Inferior parietal cortex (tissue), 1 donor: ENCODE results near the gene C17orf50.

Experiments used
- DNase-seq: peaks from one replicate; pipeline ENCODE4 v3.0.0-alpha.2; 2016; ENCODE audit errors: extremely low spot score

C17orf50 gene

DNA sequence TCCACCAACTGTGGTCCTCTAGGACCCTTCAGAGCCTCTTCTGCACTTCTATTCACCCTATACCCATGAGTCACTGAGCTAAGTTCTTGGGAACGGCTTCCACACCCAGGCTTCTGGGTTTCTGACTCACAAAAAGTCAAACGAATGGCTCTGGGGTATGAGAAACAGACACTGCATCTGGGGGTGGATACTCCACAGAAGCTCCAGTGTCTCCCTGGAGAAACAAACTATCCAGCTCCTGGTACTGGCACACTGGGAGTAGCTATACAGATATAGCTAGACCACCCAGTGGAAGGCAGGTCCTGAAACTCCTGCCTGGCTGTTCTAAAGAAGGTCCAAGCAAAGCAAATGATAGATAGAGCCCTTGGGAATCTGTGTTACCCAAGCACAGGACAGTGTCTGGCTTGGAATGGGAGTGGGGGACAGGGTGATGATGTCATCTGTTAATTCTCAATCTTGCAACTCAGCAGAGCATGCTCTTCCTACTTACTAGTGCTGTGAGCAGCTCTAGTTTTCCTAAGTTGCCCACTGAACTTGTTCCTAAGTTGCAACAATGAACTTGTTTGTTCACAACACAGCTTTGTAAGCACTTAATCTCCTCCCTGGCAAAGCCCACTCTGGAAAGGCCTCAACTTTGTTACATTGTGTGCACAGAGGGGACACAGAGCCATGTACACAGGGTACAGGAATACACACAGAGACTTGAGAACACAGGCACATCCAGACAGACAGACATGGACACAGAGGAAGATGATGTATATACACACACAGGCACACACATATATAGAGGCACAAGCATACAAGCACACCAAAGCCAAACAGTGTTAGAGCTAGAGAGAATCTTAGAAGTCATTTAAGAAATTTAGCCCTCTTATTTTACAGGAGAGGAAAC is 28.0 kb downstream of the C17orf50 start:
- DNase-seq: no peak

DNA sequence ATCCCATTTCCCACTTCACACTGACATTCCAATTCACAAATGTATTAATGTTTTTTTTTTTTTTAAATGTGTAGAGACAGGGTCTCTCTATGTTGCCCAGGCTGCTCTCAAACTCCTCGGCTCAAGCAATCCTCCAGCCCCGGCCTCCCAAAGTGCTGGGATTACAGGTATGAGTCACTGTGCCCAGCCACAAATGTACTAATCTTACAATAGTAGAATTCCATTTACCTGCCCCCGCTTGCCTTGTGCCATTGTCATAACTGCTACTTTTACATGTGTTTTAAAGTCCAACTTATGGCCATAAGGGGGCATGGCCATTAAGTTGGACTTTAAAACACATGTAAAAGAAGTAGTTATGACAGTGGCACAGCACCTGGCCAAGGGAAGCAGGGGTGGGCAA is 30.2 kb downstream of the C17orf50 start:
- no peak for DNase-seq

DNA sequence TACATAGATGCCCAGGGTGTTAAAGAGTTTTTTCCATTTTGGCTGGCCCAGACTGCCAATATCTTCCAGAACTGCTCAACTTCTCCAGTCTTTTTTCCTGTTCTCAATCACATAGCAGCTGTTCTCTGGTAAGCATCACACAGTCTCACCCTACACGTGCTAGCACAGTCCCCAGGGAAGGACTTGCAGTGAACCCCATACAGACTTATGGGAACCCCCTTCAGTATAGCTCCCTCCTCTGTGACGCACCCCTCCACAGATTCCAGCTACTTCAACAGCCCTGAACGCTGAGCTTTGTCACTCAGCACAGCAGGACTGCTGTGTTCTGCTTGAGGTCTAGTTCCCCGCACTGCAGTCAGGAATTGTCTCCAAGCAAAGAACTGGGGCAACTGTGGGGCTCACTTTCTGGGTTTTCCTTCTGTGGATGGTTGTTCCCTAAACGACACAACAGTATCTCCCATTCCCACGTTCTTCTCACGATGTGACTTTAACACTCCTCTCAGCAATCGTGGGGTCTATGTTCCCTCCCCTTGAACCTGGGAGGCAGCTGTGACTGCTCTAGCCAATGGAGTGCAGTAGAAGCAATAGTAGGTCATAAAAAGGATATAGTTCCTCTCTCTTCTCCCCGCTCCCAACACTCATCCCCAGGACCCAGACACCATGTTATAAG is 31.1 kb downstream of the C17orf50 start:
- DNase-seq: no peak

DNA sequence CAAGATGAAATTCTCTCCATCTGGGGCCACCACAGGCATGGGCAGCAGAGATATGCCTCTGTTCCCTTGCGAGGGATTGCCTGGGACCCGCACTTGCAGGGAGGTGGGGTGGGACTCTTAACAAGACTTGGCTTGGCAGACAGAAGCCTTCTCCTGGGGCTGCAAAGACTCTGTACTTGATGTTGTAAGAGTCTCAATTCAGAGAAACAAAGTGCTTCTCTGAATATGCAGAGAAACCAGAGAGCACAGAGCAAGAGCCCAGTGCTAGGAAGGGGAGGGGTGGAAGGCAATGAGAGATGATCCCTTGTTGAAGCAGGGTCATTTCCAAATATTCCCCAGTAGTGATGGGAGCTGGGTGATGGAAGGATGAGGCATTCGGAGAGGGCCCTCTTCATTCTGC is 32.6 kb downstream of the C17orf50 start:
- DNase-seq: no peak

DNA sequence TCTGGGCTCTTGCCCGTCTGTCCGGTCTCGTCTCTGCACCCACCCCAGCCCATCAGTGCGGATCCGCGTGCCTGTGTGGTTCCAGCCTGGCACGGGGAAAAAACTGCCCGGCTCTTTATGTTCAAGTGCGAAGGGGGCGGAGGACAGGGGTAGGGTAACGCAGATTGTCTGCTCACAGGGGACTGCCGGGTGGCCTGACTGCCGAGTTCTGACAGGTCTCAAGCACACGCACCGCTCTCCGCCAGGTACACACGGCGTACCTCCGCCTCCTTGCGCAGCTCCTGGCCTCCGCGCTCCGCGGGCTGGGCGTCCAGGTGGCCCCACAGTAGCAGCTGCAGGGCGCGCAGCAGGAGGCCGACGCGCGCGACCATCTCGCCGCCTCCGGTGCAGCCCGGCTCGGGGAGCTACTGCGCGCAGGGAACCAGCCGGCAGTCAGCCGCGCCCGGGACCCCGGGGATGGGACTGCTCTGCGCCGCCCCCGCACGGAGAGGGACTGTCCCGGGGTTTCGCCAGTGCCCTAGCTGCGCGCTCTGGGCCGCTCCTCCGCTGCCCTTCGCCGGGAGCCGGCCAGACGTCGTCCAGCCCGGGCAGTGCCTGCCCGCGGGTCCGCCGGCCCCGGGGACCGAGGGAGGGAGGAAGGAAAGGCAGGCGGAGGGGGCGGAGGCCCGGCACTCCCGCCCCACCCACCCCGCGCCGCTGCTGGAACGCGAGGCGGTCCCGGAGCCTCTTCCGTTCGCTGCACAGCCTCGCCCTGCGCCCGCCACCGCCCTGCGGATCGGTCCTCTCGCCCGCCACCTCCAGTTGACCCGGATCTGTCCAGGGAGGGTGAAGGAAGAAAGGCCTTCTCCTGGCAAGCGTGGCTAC is 34.6 kb downstream of the C17orf50 start, which contains the start of gene MMP28:
Gene MMP28, minus strand, starts transcription at position 635 of the 864 bp plus-strand sequence. Its CDS starts 264 bp downstream, at position 371.
- DNase-seq: no peak

DNA sequence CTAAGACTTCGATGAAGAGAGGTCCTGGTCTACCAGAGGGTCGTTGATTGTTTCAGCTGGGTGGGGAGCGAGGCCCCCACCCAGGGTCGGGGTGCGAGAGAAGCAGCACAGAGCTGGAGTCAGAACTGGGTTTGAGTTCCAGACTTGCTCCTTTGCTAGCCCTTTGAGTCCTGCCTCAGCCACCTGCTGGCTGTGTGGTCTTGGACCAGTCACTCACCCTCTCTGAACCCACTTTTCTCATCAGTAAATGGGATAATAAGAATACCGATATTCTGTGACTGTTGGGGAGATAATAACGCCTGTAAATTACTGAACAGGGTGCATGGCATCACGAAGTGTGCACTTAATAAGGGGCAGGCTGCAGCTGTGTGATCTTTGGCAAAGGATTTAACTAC is 35.2 kb downstream of the C17orf50 start:
- DNase-seq: no peak

DNA sequence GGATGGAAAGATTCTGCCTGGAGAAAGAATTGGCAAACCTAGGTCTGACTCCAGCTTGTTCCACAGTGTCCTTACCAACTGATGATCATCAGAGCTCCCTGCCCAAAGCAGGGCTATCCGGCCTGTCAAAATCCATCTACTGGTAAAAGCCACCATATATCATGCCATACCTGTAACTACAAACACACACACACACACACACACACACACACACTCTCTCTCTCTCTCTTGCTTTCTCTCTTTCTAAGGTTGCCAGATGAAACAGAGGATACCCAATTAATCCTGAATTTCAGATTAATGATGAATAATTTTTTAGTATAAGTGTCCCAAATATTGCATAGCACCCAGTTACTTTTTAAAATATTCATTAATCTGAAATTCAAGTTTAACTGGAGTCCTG is 36.3 kb downstream of the C17orf50 start:
- DNase-seq: no peak

DNA sequence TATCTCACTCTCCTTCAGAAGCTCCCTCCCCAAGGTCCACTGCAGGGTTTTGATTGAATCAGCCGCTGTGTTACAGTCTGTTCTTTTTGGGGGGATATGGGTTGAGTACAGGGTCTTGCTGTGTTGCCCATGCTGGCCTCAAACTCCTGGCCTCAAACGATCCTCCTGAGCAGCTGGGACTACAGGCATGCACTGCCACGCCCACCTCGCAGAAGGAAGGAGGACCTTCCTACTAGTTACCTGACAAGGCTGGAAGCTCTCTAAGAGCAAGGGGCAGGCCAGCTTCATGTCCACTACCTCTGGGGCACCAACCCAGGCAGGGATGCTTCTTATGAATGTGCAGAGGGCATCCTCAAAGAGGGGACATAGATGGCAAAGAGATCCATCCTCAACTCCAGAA is 36.7 kb downstream of the C17orf50 start:
- DNase-seq: no peak

DNA sequence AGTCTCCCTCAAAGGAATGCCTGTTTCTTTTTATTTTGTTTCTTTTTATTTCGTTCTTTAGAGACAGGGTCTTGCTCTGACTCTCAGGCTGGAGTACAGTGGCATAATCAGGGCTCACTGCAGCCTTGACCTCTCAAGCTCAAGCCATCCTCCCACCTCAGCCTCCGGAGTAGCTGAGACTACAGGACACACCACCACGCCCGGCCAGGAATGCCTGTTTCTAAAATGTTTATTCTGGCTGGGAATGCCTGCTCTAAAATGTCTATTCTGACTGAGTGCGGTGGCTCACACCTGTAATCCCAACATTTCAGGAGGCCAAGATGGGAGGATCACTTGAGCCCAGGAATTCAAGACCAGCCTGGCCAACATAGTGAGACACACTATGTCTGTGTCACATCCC is 37.2 kb downstream of the C17orf50 start:
- DNase-seq: no peak

DNA sequence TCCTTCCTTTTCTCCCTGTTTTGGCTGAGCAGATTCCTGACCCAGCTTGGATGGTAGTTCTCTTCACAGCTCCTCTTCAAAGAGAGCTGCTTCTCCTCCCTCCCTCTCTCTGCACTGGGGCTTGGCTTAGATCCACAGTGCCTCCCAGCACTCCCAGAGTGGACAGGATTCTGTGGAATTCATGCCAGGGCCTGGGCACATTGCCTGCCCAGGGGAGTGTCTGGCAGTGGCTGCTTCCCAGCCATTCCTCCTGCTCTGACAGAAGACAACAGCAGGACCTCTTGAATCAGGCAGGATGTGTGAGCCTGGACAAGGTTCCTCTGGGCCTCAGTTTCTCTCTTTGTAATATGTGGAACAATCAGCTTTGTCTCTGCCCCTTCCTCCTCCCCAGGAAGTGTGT is 39.3 kb downstream of the C17orf50 start:
- peak; percentile 59 for DNase-seq

DNA sequence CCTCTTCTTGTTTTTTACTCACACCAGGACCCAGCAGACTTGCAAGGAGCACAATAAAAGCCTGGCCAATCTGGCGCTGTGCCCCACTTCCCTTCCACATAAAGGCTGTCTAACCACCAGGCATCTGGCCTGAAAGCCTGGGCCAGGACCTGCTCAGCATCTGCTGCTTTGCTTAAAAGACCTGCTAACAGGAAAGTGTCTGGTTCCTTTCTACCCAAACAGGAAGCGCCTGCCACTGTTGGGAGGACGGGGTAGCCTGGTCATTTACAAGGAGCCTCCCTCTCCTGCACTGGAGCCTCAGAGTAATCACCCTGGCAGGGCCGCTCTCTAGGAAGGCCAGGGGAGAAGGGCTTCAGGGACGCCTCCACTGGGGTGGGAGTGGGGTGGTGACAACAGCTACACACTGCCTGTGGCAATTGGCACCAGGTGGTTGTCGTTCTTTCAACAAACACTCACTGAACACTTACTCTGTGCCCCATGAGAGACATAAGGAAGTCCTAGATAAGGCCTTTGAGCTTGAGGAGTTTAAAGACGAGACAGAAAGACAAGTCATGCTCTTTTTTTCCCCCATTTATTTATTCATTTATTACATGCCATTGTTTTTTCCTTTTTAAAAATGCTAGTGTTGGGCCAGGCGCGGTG is 41.0 kb downstream of the C17orf50 start:
- DNase-seq: no peak

DNA sequence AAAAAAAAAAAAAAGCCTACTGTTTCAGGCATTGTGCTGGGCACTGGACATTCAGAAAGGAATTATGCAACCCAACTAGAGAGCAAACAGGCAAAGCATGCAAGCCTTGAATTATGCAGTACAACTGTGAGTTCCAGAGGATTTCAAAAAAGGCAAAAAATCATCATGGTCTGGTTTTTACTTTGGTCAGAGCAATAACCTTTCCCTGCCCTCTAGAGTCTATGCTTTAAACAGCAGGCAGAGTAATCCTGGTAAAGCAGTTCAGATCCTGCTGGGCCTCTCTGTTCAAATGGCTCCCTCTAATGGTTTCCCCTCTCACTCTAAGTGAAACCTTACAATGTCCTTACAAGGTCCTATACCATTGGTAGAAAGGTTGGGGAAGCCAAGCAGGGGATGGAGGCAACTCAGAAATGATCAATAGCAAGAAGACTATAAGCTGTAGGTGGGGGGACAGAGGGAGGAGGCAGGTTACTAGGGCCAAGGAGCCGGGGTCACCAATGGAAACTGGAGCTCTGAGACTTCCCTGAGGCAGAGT is 44.0 kb downstream of the C17orf50 start:
- DNase-seq: peak; percentile 77

DNA sequence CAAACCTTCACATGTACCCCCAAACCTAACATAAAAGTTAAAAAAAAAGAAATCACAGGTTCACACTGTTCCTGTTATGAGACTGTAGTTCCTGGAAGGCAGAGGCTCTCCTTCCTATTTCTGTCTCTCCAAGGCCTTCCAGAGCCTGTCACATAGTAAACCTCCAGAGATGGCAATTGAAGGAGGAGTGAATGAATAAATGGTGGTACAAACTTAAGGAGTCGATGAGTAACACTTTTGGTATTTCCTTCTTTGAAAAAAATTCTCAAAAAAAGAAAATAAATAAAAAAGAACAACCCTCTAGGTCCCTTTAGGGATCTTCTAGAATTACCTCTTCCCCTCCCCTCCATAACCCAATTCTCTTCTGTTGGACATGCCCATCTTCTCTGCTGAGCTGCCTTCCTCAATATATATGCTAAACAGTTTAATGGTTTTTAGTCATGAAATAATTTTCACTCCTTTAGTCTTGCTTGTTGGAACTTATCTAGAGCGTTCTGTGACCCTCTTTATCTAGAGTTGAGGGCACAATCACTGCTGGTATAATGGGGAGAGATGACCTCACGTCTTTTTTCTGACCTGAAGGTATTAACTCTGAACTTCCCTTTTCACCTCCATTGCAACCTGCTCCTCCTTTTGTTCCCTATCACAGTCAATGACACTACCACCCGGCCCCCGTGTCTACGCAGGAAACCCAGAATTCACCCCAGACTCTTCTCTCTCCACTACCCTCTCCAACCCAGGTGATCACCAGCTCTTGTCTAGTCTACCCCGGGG is 46.9 kb downstream of the C17orf50 start:
- no peak for DNase-seq

DNA sequence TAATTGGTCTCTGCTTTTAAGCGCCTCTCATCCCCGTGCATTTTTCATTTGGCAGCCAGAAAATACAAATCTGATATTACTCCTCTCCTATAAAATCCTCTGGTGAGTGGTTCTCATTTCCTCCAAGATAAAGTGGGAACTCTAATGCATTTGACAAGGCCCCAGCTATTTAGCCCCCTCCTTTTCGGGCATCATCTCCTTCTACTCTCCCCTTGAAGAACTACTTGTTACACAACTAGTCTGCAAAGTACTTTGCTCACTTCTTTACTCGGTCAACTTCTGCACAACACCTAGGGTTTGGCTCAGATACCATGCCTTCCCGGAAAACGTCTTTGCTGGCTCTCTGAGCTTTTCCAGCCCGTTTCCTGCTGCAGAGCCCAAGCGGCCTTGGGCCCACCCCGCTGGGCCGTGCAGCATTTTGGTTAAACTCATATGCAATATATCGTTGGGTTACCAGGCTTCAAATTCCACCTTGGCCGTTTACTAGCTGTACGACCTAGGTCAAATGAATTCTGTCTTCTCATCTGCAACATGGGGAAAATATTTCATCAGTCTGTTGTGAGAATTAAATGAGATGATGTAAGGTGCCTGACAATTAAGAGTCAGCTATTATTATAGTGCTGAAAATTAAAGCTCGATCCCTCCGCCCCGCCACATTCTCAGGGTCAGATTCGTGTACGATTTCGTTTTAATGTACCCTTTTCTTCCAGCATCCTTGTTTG is 47.7 kb downstream of the C17orf50 start:
- DNase-seq: no peak

DNA sequence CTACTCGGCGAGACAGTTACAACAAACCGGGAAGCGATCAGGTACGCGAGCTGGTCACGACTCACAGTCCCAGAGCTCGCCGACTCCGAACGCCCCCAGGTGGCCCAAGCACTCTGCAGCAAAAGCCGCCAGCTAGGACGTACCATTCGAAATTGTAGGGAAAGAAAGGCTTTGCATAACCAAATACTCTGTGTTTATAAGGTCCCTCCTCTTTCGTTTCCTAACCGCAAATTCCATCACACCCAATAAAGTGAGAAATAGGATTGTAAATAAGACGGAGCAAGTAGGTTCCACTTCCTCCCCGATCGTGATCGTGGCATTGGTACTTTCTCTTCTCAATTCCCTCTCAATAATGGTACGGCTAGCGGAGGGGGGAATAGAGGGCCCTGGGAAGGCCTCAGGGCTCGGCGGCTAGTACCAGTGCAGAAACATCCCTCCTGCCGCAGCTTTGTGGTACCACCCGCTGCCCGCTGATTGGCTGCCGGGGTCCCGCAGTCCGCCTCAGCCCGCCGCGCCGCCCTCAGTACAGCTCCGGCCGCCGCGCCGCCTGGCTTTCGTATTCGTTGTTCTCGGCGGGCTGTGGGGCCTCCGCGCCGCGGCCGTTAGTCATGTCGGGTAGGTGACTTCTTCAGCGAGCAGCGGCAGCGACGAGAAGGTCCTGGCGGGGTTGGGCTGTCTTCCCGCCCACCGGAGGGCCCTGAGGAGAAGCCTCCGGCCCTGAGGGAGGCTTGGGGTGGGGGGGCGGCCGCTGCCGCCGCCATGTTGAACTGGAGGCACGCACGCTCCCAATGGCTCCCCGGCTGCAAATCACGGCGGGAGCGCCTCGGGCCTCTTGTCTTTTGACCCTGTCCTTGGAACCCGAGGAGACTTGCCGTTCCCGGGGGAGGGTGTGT is 48.5 kb downstream of the C17orf50 start, which contains the start of gene TAF15:
Gene TAF15, plus strand, starts transcription at position 523 of the 893 bp plus-strand sequence. Its CDS starts 86 bp downstream, at position 609.
- peak; percentile 97 for DNase-seq

DNA sequence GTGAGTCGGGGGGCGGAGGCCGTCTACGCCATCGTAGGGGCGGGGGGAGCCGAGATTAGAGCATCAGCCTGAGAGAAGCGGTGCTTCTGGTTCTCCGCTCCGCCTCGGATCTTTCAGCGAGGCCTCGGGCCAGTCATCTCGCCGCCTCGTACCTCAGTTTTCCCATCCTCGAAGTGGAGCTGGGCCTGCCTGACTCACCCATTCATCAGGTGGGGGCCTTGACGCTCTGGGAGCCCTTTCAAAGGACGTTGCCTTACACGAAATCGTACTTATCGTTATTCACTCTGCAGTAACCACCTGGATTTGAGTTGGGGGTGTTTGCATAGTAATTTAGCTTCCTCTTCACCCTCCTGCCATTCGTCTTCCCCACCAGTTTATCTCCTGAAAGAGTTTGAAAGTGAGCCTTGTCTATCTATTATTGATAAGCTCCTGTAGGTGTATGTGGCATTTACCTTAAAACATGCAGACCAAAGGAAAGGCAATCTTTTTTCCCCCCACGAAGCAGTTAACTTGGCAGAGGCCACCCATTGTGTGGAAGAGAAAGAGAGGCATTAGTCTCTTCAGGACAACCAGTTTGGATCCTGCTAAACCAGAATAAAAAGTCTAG is 49.3 kb downstream of the C17orf50 start:
- DNase-seq: no peak

DNA sequence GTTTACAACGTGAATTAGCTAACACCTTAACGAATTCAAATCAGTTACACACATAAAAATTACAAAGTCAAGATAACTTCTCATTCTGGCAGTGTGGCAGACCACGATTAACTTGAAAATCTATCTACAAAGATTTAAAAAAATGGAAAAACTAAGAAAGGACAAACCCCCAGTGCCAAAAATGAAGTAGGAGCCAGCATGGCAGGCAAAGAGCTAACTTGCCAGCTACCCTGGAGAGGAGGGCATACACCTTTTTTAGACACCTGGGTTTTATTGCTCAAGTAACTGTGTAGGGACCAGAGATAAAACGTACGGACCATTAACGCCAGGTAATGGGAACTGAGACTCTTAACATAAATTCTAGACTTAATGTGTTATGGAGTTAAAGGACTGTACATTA is 51.1 kb downstream of the C17orf50 start:
- no peak for DNase-seq

DNA sequence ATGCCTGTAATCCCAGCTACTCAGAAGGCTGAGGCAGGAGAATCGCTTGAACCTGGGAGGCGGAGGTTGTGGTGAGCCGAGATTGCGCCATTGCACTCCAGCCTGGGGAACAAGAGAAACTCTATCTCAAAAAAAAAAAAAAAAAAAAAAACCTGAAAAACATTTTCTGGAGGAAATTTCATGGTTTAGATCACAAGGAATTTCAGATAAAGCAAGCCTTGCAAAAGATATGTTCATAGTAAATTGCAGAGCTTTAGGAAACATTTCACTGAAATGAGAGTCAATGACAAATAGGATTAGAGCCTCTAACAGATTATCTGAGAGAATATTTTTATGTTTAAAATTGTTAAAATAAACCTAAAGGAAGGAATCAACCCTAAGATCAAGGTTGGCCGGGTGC is 51.8 kb downstream of the C17orf50 start:
- no peak for DNase-seq
